Endodermal cell (in vitro differentiated cells): ENCODE results near the gene NCSTN. TPM values are rescaled to one million over a fixed set of nuclear protein-coding genes. Genes with fewer than 3 reads are reported as not detected.

Source experiments
- total RNA-seq, 2 donors: library from RNA; stranded (reverse); fragmentation: NEBNext Ultra II Directional in 1 of 2; extraction: Animal tissue kit (Norgen Biotek cat#: 25700) in 1 of 2; gene quantifications; 2 replicates in 1 of 2; 3 replicates in 1 of 2; pipeline ENCODE4 v1.2.1, GENCODE V29; 2021

Gene NCSTN
- total RNA-seq, 2 donors from 2014 or later = 103 to 107 TPM

Other genes starting within 250 kb of the NCSTN start
- gene IGSF8, start 244.8 kb upstream of the NCSTN start, total RNA-seq = 10 to 100 TPM; 34.5 to 35.9 TPM
- 1 to 10 TPM; 3.0 to 3.2 TPM for gene ATP1A2, start 227.6 kb upstream of the NCSTN start, total RNA-seq
- gene ATP1A4, start 191.8 kb upstream of the NCSTN start, total RNA-seq = under 1 TPM; 0.55 to 0.75 TPM
- gene CASQ1, start 152.8 kb upstream of the NCSTN start, total RNA-seq = under 1 TPM; 0.29 to 0.77 TPM
- 10 to 100 TPM; 55.9 to 56.3 TPM for gene PEA15, start 138.0 kb upstream of the NCSTN start, total RNA-seq
- gene DCAF8, start 80.8 kb upstream of the NCSTN start, total RNA-seq = 100 to 1,000 TPM; 185 to 238 TPM
- gene PEX19, start 58.2 kb upstream of the NCSTN start, total RNA-seq = 100 to 1,000 TPM in 1 of 2 donors, 10 to 100 TPM in 1; 94.7 to 102 TPM
- 100 to 1,000 TPM; 159 to 174 TPM for gene COPA, start 133 bp upstream of the NCSTN start, total RNA-seq
- gene NHLH1, start 23.7 kb downstream of the NCSTN start, total RNA-seq = under 1 TPM; 0.31 to 0.57 TPM
- gene VANGL2, start 57.2 kb downstream of the NCSTN start, total RNA-seq = 10 to 100 TPM; 62.5 to 67.5 TPM
- gene SLAMF6, start 179.9 kb downstream of the NCSTN start, total RNA-seq = not detected
- gene CD84, start 236.1 kb downstream of the NCSTN start, total RNA-seq = not detected